GM10847 (cell line): ENCODE measurements around the gene SCN2B.

Source experiments
- POLR2A ChIP-seq: IDR thresholded peaks from 2 replicates; pipeline ENCODE4 v1.6.1; 2011; ENCODE audit not compliant: insufficient read length; ENCODE audit errors: extremely low read depth

The SCN2B gene

DNA sequence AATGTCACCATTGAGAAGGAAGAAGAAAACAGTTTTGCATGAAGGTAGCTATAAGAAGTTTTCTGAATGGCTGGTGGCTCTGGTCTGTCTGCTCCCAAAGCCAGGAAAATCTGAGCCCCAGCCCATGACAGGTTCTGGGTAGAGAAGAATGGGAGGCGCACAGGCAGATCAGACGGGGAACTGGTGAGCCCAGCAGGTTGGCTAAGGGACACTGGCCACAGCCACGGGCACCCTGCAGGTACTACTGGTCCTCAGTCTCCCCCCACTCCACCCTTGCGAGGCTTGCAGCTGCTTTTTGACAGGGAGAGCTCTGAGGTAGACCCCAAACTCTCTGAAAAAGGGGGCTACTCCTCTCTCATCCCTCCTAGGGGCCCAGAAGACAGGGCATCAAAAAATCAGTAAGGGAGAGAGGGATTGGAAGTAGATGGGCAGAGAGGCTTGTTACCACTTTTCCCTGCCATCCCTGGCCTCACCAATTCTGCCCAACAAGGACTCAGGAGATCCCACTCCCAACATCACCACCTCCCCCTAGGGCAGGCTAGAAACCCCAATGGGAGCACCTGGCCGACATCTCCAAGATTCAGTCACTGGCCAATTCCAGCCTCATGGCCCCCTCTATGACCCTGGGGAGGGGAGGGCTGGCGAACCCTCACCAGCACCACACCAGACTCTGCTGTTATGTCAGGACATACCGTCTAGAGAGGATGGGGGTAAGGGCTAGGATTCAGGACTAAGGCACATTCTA lies 41.2 kb downstream of the SCN2B start:
- TF ChIP-seq POLR2A: no peak

DNA sequence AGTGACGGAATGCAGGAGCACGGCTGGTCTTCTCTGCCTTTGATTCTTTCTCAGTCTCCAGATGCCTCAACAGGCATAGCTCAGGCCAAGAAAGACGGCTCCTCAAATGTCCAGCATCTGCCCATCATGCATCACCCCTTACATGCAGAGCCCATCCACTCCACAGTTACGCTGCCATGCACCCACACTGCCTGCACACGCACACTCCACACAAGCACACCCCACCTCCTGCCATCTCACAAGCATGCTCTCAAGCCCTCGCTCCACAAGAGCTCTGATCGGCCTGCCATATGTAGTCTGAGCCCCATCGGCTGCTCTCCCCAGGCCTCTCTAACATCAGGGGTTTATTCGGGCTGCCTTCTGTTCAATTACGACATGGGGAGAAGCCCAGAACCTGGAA lies 42.6 kb downstream of the SCN2B start:
- TF ChIP-seq POLR2A: no peak

DNA sequence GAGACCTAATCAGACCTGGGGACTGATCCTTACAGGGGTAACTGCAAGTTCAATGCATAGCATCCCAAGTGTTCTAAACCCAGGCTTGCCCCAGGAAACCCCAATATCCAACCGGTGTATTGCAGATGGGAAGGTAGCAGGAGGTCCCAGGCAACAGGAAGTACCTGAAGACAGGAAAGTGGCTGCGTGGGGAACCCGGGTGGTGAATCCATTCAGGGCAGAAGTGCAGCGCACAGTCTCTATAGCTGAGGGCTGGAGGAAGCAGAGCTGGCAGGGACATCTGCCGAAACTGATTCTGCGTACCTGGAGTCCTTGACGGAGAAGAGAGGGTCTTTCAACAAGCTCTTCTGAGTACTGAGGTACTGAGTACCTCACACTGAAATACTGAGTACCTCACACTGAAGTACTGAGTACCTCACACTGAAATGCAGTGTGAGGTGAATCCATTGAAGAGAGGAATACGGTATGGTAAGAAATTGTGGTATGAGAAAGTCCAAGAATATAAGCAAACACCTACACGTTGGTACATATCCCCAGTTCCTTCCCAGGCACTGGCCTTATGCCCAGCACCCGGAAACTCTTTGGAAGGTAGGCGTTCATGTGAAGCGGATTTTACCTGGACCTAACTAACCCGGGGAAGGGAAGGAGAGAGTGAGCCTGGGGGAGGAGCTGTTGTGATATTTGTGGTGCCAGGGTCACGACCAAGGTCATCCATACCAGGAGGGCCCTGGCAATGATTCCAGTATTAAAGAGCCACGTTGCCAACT lies 43.9 kb downstream of the SCN2B start:
- no peak for TF ChIP-seq POLR2A

DNA sequence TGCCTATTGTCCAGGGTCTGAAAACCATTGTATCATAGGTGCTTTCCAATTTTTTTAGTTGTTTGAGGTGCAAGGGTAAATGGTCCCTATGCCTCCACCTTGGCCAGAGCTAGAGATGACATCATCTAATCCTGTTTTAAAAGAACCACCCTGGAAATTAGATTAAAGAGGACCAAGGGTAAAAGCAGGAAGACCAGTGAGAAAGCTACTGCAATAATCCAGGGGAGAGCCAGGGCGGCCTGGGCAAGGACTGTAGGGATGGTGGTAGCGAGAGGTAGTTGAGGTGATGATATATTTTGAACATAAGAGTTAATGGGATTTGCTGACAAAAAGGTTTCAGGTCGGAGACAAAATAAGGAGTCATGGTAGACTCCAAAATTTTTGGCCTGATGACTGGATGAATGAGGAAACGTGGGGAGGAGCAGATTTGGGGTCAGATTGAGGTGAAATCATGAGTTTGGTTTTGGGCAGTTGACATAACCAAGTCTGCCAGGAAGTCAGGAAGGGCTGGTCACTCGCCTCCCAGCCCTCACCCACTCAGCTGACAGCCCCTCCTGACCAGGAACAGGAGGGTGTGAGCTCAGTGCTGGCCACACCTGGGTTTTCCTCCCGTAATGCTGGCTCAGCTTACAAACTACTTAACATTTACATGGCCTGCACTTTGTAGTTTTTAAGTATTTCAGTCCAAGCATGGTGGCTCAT lies 46.8 kb downstream of the SCN2B start:
- TF ChIP-seq POLR2A: no peak

DNA sequence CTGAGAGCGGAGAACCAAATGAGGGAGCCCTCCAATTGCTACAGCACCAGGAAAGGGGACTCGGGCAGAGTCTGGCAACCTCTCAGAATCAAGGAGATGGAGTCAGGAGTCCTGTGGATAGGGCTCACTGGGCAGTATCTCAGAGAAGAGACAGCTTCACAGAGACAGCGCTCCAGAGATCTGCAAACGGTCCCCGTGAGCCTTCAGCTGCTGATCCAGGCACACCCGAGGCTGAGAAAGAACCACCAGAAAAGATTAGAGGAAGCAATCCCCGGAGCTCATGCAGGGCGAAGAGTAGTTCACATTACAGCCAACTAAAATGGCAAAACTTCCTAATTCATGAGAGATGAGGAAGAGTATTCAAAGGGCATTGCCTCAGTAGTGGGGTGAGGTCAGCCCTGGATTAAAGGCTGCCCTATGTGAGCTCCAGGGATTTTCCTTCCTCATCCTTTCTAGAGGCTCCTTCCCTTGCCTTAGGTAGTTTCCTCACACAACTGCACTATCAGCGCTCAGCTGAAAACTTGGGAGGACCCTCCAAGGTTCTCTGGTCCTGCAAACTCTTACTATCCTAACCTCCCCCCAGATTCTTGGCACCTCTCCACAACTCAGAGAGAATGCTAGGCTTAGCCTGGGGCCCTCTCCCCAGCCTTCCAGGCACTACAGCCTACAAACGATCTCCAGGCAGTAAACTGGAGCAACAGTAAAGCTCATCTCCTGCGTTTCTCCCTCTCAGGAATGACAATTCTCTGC lies 47.5 kb downstream of the SCN2B start:
- TF ChIP-seq POLR2A: no peak

DNA sequence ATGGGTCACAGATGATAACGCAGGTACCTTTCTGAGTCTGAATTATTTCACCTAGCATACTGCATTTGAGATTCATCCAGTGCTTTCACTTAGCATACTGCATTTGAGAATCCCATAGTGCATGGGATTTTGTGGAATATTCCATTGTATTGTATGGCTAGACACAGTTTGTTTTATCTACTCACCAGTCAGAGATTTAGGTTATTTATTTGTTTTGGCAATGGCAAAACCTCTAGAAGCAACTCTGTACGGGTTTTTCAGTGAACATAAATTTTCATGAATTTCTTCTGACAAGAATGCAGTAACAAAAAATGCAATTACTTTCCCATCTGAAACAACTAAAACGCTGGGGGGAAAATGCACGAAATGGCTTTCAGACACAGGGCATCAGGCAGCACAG lies 48.1 kb downstream of the SCN2B start:
- TF ChIP-seq POLR2A: no peak

DNA sequence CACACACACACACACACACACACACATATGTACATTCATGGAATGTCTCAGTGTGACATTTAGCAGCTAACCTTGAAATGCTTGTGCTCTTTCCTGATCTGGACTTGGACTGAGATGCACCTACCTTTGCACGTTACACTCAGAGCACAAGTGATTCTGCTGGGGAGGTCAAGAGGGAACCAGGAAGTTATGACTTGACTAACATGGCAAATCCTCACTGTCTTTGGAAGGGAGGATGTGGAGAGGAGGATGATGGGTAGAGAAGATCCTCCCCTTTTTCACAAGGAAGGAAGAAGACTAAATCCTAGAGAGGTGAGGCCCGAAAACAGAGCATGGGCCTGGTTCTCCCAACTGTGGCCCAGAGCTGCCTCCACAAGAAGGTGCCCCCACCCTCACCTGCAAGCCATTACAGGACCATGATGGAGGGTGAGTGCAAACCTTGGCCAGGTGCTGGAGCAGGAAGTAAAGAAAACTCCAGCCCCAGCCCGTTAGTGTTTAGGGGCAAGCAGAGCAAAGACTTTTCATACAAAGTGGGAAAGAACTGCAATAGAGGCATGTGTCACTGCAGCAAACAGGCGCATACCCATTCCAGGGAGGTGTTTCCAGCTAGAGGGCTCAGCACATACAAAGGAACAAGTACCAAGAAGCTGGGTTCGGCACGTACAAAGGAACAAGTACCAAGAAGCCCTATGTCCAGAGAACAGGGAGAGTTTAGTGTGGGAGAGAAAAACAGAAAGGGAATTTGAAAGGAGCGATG lies 50.2 kb downstream of the SCN2B start:
- TF ChIP-seq POLR2A: no peak

DNA sequence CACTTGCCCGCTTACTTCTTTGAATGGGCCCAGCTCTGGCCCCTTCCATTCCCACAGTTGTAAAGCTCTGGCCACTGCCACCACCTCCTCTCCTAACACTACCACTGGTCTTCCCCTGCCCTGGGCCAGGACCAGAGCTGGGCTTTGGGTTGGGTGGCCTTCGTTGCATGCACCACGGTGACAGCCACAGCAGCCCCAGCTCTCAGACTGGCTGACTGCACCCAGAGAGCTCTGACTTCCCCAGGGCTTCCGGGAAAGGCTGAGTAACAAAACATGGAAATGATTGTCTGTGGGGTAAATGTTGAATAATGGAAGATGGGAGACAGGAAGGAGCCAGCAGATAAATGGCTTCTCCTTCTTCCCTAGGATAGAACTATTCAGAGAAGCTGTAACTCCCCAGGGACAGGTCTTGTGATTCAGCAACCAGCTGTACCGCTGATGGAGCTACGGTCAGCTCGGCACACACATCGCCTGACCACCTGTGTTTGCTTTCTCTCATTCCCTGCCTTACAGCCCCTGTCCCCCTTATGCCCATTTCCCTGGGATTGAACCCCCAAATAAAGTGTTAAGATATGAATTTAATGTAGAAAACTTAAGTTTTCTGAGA lies 51.4 kb downstream of the SCN2B start:
- no peak for TF ChIP-seq POLR2A

DNA sequence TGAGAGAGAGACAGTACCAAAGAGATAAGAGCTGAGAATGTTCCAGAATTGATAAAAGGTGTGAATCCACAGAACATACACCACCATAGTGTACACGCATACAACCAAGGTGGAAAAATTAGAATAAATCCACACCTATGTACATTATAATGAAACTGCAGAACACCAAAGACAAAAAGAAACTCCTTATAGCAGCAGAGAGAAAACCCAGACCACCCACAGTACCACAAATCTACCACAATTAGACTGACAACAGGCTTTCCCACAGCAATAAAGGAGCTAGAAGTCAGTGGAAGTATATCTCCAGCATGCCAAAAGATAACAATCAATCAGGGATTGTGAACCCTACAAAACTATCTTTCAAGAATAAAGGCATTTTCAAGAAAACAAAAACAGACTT lies 55.6 kb downstream of the SCN2B start:
- no peak for TF ChIP-seq POLR2A

DNA sequence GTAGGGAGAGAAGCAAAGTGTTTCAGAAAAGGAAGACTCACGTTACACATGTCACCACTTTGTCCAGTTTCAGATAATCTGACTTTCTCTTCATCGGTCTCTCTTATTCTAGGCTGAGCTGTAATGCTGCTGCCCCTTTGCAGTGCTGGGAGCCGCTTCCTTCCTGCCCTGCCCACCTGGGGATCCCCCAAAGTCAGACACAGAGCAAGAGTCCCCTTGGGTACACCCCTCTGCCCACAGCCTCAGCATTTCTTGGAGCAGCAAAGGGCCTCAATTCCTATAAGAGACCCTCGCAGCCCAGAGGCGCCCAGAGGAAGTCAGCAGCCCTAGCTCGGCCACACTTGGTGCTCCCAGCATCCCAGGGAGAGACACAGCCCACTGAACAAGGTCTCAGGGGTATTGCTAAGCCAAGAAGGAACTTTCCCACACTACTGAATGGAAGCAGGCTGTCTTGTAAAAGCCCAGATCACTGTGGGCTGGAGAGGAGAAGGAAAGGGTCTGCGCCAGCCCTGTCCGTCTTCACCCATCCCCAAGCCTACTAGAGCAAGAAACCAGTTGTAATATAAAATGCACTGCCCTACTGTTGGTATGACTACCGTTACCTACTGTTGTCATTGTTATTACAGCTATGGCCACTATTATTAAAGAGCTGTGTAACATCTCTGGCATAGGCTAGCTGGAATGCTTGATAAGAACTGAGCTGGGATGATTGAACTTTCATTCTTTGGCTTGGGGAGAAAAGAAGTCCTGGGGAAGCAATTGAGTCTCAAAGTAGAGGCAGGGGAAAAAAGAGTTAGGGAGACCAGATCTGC lies 58.4 kb downstream of the SCN2B start:
- TF ChIP-seq POLR2A: no peak

DNA sequence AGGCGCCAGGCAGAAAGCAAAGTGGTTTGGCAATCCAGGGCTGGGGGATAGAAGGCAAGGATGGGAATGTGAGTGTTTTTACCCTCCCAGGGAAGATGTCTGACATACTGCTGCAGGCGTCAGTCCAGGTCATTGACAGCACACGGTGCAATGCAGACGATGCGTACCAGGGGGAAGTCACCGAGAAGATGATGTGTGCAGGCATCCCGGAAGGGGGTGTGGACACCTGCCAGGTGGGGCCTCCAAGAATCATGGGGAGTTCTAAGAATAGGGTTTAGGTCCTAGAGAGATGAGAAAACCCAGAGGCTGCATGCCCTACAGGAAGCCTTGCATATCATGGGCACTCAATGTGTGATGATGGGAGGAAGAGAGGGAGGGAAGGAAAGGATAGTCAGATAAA lies 61.4 kb downstream of the SCN2B start:
- TF ChIP-seq POLR2A: no peak

DNA sequence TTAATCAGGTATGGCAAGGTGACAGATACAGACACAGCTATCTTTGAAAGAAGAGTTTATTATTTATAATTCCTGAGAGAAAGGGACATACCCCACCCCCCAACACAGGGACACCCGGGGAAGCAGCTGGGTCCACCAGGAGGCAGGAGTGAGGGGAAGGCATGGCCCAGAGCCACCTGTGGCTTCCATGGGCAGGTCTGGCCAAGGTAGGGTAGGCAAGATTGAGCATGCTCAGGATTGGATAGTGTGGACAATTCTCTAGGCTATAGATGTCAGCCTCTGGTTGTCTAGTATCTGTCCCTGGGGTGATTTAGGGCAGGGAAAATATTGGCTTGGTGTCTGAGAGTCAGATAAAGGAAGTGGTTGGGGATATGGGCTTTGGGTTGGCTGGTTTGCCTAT lies 62.2 kb downstream of the SCN2B start:
- no peak for TF ChIP-seq POLR2A

DNA sequence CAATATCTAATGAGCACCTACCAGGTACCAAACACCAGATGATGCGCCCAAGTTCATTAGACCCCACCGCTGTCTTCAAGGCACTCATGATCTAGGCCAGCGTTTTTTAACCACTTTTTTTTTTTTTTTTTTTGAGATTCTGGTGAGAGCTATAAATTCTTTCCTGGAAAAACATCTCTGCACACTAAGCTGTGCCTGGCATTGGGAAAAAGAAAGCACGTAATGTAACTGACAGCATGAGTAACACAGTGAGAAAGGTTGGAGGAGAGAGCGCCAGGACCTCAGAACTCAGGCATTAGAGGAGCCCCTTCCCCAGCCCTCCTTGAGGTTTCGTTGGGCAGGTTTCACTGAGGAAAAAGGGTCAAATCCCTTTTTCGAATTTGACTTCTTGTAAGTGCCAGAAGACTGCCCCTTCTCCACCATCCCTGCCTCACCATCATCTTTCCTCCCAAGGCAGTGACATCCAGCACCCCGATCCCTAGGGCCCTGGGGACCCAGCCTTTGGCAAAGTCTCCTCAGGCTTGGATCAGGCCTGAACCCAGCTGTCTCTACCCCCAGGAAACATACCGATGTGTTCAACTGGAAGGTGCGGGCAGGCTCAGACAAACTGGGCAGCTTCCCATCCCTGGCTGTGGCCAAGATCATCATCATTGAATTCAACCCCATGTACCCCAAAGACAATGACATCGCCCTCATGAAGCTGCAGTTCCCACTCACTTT lies 63.6 kb downstream of the SCN2B start:
- TF ChIP-seq POLR2A: no peak
